Loucy (cell line): ENCODE data around the gene THBD.
"Not testable (repeated sequence)": the region's sequence is repeated elsewhere in the genome, so short reads cannot be mapped to it uniquely, and the experiment has no call there.

Experiments used
- CTCF ChIP-seq: fragments of 200-600 bp; sonication (generic); conservative IDR thresholded peaks from 2 replicates; pipeline ENCODE4 v1.5.1; 2014; ENCODE audit warnings: mild to moderate bottlenecking, antibody characterized with exemption, low read length
- EZH2phosphoT487 ChIP-seq: fragments of 200-600 bp; IDR thresholded peaks from 2 replicates; pipeline ENCODE4 v1.6.1; 2018; ENCODE audit warnings: antibody characterized with exemption, mild to moderate bottlenecking, moderate library complexity, borderline replicate concordance

- not testable (repeated sequence) for TF ChIP-seq CTCF, EZH2phosphoT487
Measured at GRCh38 chr20:23025503-23025902, 24.0 kb downstream of the THBD start.
